Prostate gland (tissue), 2 donors: ENCODE results near the gene EMP1. TPM values are rescaled to one million over a fixed set of nuclear protein-coding genes. Genes with fewer than 3 reads are reported as not detected.

Experiments used
- DNase-seq: peaks from one replicate; pipeline ENCODE4 v3.0.0-alpha.2; 2019; ENCODE audit warnings: low spot score
- H3K27ac ChIP-seq, 2 donors: fragments of 200-600 bp; sonication (generic); 2 replicates each; pipeline ENCODE4 v1.5.1; 2017 to 2019
- H3K27me3 ChIP-seq: fragments of 200-600 bp; sonication (generic); replicated peaks from 2 replicates; pipeline ENCODE4 v1.5.1; 2019; ENCODE audit not compliant: insufficient read depth
- H3K36me3 ChIP-seq, 2 donors: fragments of 200-600 bp; sonication (generic); 1 replicate in 1 of 2; 2 replicates in 1 of 2; pipeline versions ENCODE4 v1.5.1 to v1.8.1; 2017 to 2019
- H3K4me1 ChIP-seq: fragments of 200-600 bp; sonication (generic); replicated peaks from 2 replicates; pipeline ENCODE4 v1.5.1; 2019
- H3K4me3 ChIP-seq, 2 donors: fragments of 200-600 bp; sonication (generic); 2 replicates each; pipeline ENCODE4 v1.5.1; 2017 to 2019
- H3K9me3 ChIP-seq: fragments of 200-600 bp; sonication (generic); 2 replicates; pipeline ENCODE4 v1.5.1; 2017
- POLR2A ChIP-seq: fragments of 450-650 bp; IDR thresholded peaks from one replicate; pipeline ENCODE4 v1.6.1; 2016; ENCODE audit warnings: antibody characterized with exemption, mild to moderate bottlenecking
- POLR2AphosphoS5 ChIP-seq: sonication (generic); formaldehyde crosslinking; IDR thresholded peaks from one replicate; pipeline ENCODE4 v1.6.1; 2017; ENCODE audit warnings: antibody characterized with exemption
- WGBS: methylation state at CpG from one replicate; pipeline ENCODE4 v1.1.5; 2018; 5-methylcytosine and 5-hydroxymethylcytosine counted together
- intact Hi-C: fragments of 100-400 bp; cut with DNase I; formaldehyde crosslinking; loops from one replicate; pipeline ENCODE4 v1.14.2; 2022
- total RNA-seq, 2 donors: library from RNA; depleted of rRNA; stranded (reverse); fragments of >200 nt; gene quantifications; one replicate each; pipeline ENCODE4 v1.1.0, GENCODE V29; 2016
- TF ChIP-seq, protein P1 (sequence below), 4 experiments: fragments of 200-600 bp in 2 of 4; fragments of 450-650 bp in 2 of 4; sonication (generic) in 2 of 4; IDR thresholded peaks; 1 replicate in 3 of 4; 2 replicates in 1 of 4; pipeline ENCODE4 v1.5.1; 2016 to 2019; ENCODE audit warnings: antibody characterized with exemption in 4 of 4, mild to moderate bottlenecking in 2 of 4, moderate library complexity in 2 of 4

Gene EMP1
- total RNA-seq, 2 donors from 2014 or later, result 38.9 to 71.6 TPM

DNA sequence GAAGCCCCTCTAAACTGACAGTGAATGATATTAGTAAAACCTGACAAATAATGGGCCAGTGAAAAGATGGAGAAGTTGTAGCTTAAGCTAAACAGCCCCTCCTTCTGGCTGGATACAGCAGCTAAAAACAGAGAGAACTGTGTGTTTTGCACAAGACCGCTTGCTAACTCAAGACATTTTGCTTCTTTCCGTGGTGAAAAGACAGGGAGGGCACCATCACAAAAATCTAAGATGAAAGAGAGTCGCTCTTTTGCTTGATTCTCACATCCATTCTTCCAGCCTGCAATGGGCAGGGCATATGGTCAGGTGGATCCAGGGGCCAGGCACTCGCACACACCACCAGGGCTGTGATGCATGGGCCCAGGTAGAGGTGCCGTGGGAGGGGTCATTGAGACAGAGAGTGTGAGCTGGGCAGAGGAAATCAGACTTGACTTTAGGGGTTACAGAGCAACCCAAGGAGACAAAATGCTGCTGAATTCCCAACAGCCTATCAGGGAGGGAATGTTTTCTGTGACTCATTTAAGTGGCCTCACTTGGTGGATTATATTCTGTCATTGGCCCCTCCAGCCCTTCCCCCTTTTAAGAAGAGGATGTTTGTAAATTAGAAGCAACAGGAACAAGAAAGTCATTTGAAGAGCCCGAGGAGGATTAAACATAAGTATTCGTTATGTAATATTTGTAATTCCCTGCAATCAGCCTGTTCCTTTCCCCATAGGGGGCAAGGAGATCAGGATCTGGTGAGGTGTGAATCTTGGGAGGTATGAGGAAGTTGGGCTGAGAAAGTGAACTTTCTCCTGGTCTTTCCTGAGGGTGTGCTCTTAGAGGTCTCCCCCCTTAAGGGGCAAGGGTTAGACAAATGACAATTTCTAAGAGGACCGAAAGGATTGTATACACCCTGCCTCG, 12.3 kb downstream of the EMP1 start:
- TF ChIP-seq POLR2A (no peak), POLR2AphosphoS5 (peak; percentile 8)
- TF ChIP-seq, protein P1, sequence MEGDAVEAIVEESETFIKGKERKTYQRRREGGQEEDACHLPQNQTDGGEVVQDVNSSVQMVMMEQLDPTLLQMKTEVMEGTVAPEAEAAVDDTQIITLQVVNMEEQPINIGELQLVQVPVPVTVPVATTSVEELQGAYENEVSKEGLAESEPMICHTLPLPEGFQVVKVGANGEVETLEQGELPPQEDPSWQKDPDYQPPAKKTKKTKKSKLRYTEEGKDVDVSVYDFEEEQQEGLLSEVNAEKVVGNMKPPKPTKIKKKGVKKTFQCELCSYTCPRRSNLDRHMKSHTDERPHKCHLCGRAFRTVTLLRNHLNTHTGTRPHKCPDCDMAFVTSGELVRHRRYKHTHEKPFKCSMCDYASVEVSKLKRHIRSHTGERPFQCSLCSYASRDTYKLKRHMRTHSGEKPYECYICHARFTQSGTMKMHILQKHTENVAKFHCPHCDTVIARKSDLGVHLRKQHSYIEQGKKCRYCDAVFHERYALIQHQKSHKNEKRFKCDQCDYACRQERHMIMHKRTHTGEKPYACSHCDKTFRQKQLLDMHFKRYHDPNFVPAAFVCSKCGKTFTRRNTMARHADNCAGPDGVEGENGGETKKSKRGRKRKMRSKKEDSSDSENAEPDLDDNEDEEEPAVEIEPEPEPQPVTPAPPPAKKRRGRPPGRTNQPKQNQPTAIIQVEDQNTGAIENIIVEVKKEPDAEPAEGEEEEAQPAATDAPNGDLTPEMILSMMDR (IDR thresholded peaks at IDR 0.05), result peak in 3 of 4 experiments; percentile 37 to 52 (median 51)
- DNase-seq, result no peak
- intact Hi-C loops, result no loop called here
- H3K36me3 ChIP-seq, result peaks cover 0 to 2% of the 10 kb centered on the region in 2 donors
- WGBS, result 73% methylated on average over 9 of the region's 9 CpGs
- H3K9me3 ChIP-seq, result no peaks in the 10 kb centered on the region
- no peaks in the 10 kb centered on the region for H3K27me3 ChIP-seq
- no peaks in the 10 kb centered on the region for H3K4me1 ChIP-seq
- no peak overlapping the region for H3K4me3 ChIP-seq
- H3K27ac ChIP-seq, result no peak overlapping the region

- Histone ChIP-seq H3K36me3 (peaks cover 0 to 8% of the 10 kb centered on the region in 2 donors), H3K27me3 (no peaks in the 10 kb centered on the region), H3K9me3 (no peaks in the 10 kb centered on the region), H3K4me3 (no peak overlapping the region), H3K27ac (no peak overlapping the region), H3K4me1 (no peaks in the 10 kb centered on the region)
- 76% methylated on average over 7 of the region's 7 CpGs for WGBS
- no peak for TF ChIP-seq POLR2A
- TF ChIP-seq POLR2AphosphoS5, result no peak
- TF ChIP-seq, protein P1 (IDR thresholded peaks at IDR 0.05), result no peak
- intact Hi-C loops, result loop anchor here (10.0 kb wide), 1 partner anchor 425 kb away; the partner anchor contains the start of gene APOLD1
- no peak for DNase-seq
Observed at GRCh38 chr12:13209436-13210235, 13.1 kb downstream of the EMP1 start.

DNA sequence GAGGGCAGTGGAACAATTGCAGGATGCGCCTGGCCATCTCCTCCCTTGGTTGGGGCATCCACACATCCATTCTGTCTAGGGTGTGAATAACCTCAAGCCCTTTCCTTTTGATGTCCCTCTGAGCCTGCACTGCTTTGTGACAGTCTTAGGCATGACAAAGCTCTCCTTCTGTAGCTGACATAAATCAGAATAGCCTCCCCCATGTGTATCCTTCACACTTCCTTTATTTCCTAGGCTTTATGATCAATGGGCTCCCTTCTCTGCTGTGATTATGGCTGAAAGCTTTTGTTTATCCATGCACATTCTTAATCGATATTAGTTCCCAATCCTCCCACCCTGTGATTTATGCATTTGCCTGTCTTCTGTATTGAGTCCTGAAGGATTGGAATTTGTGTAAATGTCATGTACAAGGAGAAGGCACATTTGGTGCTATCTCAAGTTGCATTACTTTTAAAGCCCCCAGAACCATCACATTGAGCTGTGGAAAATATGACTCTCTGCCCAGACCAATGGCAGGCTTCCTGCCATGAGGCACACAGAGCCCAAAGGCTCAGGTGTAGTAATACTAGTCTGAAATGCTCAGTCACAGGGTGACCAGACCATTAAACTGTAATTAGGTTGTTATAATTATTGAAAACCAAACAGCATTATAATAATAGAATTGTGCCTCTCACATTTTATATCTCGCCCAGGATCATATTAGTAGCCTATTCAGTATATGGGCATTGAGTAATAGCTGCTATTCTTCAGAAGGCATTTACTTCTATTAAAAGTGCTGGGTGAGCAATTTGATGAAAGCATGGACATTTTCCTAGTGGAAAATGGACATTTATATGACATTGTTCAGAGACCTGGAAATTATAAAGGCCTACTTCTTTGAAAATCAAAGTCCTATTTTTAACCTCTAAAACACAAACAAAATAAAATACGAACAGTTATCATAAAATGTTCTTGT, 14.0 kb downstream of the EMP1 start:
- Histone ChIP-seq H3K4me1 (no peaks in the 10 kb centered on the region), H3K9me3 (no peaks in the 10 kb centered on the region), H3K27me3 (no peaks in the 10 kb centered on the region), H3K36me3 (peaks cover 0 to 8% of the 10 kb centered on the region in 2 donors), H3K4me3 (no peak overlapping the region), H3K27ac (no peak overlapping the region)
- DNase-seq, result no peak
- TF ChIP-seq POLR2A (no peak), POLR2AphosphoS5 (no peak)
- TF ChIP-seq, protein P1 (IDR thresholded peaks at IDR 0.05), result no peak
- 69% methylated on average over 4 of the region's 4 CpGs for WGBS
- intact Hi-C loops, result loop anchor here (10.0 kb wide), 1 partner anchor 426 kb away; the partner anchor contains the start of gene APOLD1

- intact Hi-C loops, result loop anchor here (10.0 kb wide), 1 partner anchor 427 kb away; the partner anchor contains the start of gene APOLD1
- 59% methylated on average over 7 of the region's 7 CpGs for WGBS
- H3K4me3 ChIP-seq, result no peak overlapping the region
- H3K27me3 ChIP-seq, result no peaks in the 10 kb centered on the region
- H3K36me3 ChIP-seq, result peaks cover 0 to 8% of the 10 kb centered on the region in 2 donors
- no peak overlapping the region for H3K27ac ChIP-seq
- DNase-seq, result no peak
- TF ChIP-seq POLR2AphosphoS5 (no peak), POLR2A (no peak)
- TF ChIP-seq, protein P1 (IDR thresholded peaks at IDR 0.05), result no peak
- no peaks in the 10 kb centered on the region for H3K4me1 ChIP-seq
- H3K9me3 ChIP-seq, result no peaks in the 10 kb centered on the region
Observed at GRCh38 chr12:13211191-13211858, 14.8 kb downstream of the EMP1 start.
